Fibroblast of mammary gland (primary cell): Measurements from ENCODE around the gene C17orf50.

ENCODE experiments used
- DNase-seq: peaks from one replicate; pipeline ENCODE4 v3.0.0-alpha.2; 2010; ENCODE audit warnings: low read depth
- H3K4me3 ChIP-seq: 2 replicates; pipeline ENCODE4 v1.5.1; 2011; ENCODE audit warnings: low read depth, mild to moderate bottlenecking, low read length, moderate library complexity; ENCODE audit not compliant: control insufficient read depth
- TF ChIP-seq, protein P1 (sequence below): conservative IDR thresholded peaks from 2 replicates; pipeline ENCODE4 v1.5.1; 2011; ENCODE audit warnings: low read depth, low read length, inconsistent platforms; ENCODE audit not compliant: control insufficient read depth, insufficient read depth

Gene C17orf50

DNA sequence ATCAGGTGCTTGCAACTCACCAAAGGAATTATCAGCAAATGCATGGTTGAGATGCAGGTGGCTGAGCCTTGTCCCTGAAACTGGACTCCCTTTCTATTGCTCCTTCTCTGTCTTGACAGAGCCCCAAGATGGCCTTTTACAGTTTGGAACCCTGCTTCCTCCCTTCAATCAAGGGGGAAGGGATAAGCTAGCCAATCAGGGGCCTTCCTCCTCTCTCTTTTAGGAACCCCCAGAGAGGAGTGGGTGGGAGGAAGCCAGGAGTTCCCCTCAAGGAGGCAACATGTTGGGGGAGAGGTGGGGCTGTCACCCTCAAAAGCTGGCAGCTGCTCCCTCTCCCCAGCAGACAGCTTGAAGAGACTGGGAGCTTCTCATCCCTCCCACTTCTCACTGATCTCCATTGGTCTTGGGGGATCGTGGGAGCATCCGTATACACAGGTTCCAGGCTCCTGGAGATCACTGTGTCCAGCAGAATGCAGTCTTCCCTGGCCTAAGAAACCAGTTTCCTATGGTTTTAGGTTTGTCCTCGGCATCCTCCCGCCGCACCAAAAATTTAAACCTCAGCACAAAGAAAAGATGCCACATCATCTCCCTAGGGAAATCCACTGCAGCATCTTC, 22.1 kb upstream of the C17orf50 start:
- no peak for DNase-seq
- TF ChIP-seq, protein P1, sequence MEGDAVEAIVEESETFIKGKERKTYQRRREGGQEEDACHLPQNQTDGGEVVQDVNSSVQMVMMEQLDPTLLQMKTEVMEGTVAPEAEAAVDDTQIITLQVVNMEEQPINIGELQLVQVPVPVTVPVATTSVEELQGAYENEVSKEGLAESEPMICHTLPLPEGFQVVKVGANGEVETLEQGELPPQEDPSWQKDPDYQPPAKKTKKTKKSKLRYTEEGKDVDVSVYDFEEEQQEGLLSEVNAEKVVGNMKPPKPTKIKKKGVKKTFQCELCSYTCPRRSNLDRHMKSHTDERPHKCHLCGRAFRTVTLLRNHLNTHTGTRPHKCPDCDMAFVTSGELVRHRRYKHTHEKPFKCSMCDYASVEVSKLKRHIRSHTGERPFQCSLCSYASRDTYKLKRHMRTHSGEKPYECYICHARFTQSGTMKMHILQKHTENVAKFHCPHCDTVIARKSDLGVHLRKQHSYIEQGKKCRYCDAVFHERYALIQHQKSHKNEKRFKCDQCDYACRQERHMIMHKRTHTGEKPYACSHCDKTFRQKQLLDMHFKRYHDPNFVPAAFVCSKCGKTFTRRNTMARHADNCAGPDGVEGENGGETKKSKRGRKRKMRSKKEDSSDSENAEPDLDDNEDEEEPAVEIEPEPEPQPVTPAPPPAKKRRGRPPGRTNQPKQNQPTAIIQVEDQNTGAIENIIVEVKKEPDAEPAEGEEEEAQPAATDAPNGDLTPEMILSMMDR: no peak
- no peak overlapping the region for H3K4me3 ChIP-seq

DNA sequence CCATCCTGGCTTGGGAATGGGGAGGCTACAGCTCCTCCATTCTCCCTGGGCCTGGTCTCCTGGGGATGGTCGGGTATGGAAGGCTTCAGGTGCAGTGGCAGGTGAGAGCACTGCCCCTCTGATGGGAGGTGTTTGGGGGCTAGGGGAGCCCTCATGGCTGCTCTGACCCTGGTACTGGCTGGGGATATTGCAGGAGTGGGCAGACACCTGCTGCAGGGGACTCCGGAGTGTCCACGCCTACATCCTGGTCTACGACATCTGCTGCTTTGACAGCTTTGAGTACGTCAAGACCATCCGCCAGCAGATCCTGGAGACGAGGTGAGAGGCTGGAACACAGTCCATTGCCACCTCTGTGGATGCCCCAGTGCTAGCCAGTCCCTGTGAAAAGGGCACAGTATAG, 20.5 kb upstream of the C17orf50 start:
- TF ChIP-seq, protein P1: no peak
- H3K4me3 ChIP-seq: no peak overlapping the region
- DNase-seq: no peak

DNA sequence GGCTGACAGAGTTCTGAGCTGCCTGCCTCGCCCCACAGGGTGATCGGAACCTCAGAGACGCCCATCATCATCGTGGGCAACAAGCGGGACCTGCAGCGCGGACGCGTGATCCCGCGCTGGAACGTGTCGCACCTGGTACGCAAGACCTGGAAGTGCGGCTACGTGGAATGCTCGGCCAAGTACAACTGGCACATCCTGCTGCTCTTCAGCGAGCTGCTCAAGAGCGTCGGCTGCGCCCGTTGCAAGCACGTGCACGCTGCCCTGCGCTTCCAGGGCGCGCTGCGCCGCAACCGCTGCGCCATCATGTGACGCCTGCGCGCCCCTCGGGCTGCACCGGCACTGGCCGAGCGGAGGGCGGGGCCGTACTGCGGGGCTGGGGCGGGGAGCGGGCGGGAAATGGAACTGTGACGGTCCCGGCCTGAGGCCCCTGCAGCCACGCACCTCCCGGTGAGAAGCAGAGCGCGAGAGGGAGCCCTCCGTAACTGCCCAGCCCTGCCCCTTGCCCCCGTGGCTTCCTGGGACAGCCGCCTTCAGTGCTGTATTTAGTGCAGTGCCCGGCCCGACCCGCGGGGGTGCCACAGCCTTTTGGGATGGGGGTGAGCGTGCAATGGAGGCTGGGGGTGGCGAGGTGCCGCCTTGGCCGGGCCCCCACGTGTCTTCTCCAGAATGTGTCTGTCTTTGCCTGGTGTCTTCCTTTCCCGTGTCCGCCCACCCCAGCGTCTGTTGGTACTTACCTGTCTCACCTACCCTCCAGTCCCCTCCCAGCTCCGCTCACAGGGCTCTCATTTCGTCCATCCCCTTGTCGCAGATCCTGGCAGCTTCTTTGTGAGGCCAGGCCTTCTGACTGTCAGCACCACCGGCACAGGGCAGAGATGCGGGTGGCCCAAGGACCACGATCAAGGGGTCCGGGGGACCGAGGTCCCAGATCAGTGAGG, 19.4 kb upstream of the C17orf50 start:
- no peak overlapping the region for H3K4me3 ChIP-seq
- TF ChIP-seq, protein P1: no peak
- DNase-seq: no peak

DNA sequence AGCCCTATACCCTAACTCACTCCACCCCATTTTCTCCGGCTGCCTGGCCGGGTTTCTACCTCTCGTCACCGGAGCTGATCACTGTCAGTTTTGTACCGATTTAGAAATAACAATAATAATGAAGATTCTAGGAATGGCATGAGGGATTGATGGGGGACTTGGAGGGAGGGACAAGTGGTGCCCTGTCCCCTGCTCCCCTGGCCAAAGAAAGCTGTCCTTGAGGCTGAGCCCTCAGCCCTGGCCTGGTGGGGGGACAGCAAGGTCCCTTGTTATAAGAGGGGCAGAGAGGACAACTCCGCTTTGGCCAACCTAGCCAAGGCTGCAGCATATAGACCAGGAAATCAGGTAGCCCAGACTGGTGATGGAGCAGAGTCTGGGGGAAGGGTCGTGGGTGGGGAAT, 18.2 kb upstream of the C17orf50 start:
- no peak for DNase-seq
- H3K4me3 ChIP-seq: no peak overlapping the region
- TF ChIP-seq, protein P1: no peak

DNA sequence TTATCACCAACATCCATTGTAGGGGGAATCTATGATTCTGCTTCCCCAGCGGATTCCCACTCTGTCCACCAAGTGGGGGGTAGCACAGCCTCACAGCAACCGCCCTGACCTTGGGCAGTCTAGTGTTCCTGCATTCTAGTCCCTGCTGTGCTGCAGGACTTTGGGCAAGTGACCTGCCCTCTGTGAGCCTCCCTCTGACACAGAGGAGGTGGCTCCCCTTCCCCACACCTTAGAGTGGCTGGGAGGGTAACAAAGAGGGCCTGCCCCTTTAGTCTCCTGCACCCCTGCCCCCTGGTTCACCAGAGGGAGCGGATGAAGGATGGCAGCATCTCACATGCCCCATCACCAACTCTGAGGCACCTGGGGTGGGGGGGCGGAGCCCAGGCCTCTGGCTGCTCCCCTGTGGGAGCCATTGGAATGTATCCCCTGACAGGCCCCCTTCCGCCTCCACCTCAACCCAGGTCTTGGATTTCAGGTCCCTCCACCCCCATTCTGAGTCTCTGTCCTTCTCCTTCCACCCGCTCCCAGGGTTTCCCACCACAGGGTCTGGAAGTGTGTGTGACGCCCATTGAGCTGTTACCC, 17.7 kb upstream of the C17orf50 start:
- no peak overlapping the region for H3K4me3 ChIP-seq
- no peak for DNase-seq
- TF ChIP-seq, protein P1: no peak

DNA sequence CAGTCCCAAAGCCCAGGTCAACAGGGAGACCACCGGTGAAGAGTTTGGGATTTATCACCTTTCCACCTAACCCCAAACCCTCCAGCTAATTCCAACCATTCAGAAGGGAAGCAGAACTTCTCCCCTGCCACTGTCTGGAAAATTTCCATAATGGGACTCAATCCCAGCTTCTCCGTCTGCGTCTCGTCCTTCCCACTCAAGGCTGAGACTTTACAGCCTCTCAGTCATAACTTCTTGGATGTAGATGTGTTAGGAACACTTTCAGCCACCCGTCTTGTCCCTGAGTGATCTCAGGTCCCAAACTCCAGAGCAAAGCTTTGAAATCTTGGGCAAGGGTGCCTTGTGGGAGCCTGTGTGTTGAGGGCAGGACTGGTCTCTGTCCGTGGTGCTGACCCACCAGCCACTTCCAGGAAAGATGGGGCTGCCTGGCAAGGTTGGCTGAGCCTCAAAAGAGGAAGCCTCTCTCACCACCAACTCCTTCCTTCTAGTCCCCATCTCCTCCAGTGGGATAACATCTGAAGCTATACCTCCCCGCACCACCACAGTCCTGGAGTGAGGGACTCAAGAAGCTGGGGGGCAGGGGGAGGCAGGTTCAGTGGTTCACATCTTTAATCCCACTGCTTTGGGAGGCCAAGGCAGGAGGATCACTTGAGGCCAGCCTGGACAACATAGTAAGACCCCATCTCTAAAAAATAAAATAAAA, 16.9 kb upstream of the C17orf50 start:
- no peak overlapping the region for H3K4me3 ChIP-seq
- TF ChIP-seq, protein P1: no peak
- peak; percentile 29 for DNase-seq
